PC-3 (cell line): ENCODE results near the gene COG5.

Experiments used
- CTCF ChIP-seq: fragments of 300-600 bp; sonication (generic); conservative IDR thresholded peaks from 2 replicates; pipeline ENCODE4 v1.5.1; 2017; ENCODE audit warnings: antibody characterized with exemption, low read depth, mild to moderate bottlenecking, low read length
- EZH2 ChIP-seq: fragments of 300-600 bp; sonication (generic); IDR thresholded peaks from one replicate; pipeline ENCODE4 v1.6.1; 2017; ENCODE audit warnings: antibody characterized with exemption, mild to moderate bottlenecking, low read length; ENCODE audit not compliant: unreplicated experiment
- EZH2phosphoT487 ChIP-seq: fragments of 300-600 bp; sonication (generic); IDR thresholded peaks from 2 replicates; pipeline ENCODE4 v1.6.1; 2018; ENCODE audit warnings: mild to moderate bottlenecking, antibody characterized with exemption, low read length, borderline replicate concordance

- TF ChIP-seq CTCF (no peak), EZH2 (no peak), EZH2phosphoT487 (no peak)
Observed at GRCh38 chr7:107613439-107613838, 49.7 kb upstream of the COG5 start.
